Suprapubic skin (tissue), 4 donors: ENCODE data around the gene PDE4B.

Source experiments
- CTCF ChIP-seq, 2 donors: fragments of 200-600 bp in 1 of 2; fragments of 450-650 bp in 1 of 2; sonication (generic) in 1 of 2; IDR thresholded peaks; one replicate each; pipeline ENCODE4 v1.5.1; 2016 to 2019; ENCODE audit warnings: antibody characterized with exemption in 2 of 2, mild to moderate bottlenecking in 1 of 2, moderate library complexity in 1 of 2
- POLR2A ChIP-seq, 2 donors: fragments of 450-650 bp; IDR thresholded peaks; one replicate each; pipeline ENCODE4 v1.6.1; 2017; ENCODE audit warnings: antibody characterized with exemption in 2 of 2, mild to moderate bottlenecking in 2 of 2, moderate library complexity in 2 of 2
- POLR2AphosphoS5 ChIP-seq, 3 donors: sonication (generic); formaldehyde crosslinking; IDR thresholded peaks; one replicate each; pipeline ENCODE4 v1.6.1; 2017; ENCODE audit warnings: antibody characterized with exemption in 3 of 3

GRCh38 chr1:66237042-66237441 lies 444.3 kb downstream of the PDE4B start:
- TF ChIP-seq POLR2A (IDR thresholded peaks at IDR 0.05) (no peak), CTCF (IDR thresholded peaks at IDR 0.05) (no peak), POLR2AphosphoS5 (IDR thresholded peaks at IDR 0.05) (no peak)
